ENCODE results near the gene ADGRL4. TPM values are rescaled to one million over a fixed set of nuclear protein-coding genes. Genes with fewer than 3 reads are reported as not detected.
"Not testable (repeated sequence)": the region's sequence is repeated elsewhere in the genome, so short reads cannot be mapped to it uniquely, and the experiment has no call there.

ADGRL4 gene
- total RNA-seq, 1 donor from 2014 or later = 50.1 TPM

DNA sequence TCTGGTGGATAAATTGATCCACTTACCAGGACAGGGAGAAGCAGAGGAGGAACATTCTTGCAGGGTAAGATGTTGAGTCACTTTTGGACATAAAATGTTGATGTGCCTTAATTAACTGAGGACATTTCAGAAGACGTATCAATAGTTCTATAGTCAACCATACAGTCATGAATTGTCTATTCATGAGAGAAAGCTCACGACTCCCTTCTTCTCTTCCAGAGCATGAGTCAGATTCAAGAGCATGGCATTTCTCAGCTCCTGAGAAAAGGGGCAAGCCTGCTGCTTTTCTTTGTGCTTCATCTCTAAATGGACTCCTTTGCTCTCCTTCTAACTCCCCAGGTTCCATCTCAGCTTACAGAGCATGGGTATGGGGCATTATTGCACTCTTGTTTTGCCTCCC is 55.7 kb downstream of the ADGRL4 start:
- no peak for ATAC-seq
- intact Hi-C loops (cut with DNase I) = no loop called here
- DNase-seq (ENCODE audit: low spot score) = no peak

DNA sequence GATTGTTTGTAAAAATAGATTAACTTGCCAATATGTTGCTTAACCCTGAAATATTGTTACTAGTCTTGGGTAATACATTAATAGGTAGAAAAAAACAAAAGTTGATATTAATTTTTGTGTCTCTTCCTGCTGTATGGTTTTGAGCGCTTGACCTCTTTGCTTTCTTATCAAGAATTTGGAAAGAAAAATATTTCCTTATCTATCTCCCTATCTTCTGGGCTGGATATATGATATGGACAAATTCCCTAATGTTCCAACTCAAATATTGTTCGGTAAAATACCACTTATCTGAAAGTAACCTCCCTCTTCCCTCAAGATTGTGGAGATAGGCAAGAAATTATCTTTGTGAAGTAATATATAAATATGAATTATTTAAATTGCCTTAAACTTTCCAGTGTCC is 57.3 kb downstream of the ADGRL4 start:
- no peak for DNase-seq (ENCODE audit: low spot score)
- no peak for ATAC-seq
- intact Hi-C loops (cut with DNase I) = no loop called here

GRCh38 chr1:78919150-78919549 is 87.4 kb downstream of the ADGRL4 start:
- DNase-seq (ENCODE audit: low spot score) (no peak), ATAC-seq (no peak)
- intact Hi-C loops (cut with DNase I) = no loop called here

DNA sequence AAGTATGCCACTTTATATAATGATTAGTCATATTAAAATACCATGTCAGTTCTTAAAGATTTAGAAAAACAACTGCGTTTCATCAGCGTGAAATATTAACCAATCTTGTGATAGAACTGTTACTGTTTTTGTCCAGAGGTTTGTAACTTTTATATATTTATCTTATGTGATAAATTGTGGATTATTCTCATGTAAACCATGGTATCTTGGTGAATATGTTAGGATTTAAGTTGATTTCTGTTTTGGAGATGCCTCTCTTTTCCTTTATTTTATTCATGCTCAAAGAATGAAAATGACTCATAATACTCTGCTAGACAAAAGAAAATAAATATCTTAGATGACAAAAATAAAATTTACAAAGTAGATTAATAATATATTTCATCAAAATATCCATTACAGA is 88.4 kb downstream of the ADGRL4 start:
- intact Hi-C loops (cut with DNase I) = no loop called here
- DNase-seq (ENCODE audit: low spot score) = no peak

GRCh38 chr1:78916986-78917385 is 89.5 kb downstream of the ADGRL4 start:
- intact Hi-C loops (cut with DNase I) = no loop called here
- ATAC-seq = no peak

More for the DNA sequence above, 88.4 kb downstream of the ADGRL4 start:
- ATAC-seq = no peak

GRCh38 chr1:78913950-78914349 is 92.6 kb downstream of the ADGRL4 start:
- intact Hi-C loops (cut with DNase I) = no loop called here
- no peak for DNase-seq (ENCODE audit: low spot score)
- no peak for ATAC-seq

More at GRCh38 chr1:78916986-78917385, 89.5 kb downstream of the ADGRL4 start:
- DNase-seq (ENCODE audit: low spot score) = no peak

DNA sequence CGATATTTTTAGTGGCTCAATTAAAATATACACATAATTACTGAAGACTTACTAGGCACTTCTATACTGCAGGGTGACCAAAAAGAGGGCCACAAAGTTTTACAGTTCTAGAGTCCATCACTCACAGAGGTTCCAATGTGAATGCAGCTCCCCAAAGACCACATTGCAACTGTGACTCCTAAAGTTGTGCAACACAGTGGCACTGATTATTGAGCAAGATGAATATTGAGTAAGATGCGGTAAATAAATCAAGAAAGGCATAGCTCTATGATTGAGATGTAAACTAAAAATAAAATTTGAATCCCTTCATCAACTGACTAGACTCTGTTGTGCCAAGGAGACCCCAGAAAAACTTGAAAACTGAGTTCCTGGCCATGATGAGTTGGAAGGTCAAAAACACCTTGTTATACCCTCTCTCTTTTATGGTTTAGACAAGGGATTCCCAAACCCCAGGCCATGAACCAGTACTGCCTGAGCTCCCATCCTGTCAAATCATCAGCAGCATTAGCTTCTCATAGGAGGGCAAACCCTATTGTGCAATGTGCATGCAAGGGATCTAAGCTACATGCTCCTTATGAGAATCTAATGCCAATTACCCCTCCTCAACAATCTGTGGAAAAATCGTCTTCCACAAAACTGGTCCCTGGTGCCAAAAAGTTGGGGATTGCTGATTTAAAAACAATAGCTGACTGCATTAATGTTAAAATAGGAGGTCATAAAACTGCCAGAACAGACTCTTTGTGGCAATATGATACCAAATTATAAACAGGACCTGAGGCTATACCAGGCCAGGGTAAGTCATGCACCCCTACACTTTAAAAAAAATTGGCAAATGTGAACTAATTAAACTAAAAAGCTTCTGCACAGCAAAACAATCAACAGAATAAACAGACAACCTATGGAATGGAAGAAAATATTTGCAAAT is 94.3 kb downstream of the ADGRL4 start:
- no peak for DNase-seq (ENCODE audit: low spot score)
- intact Hi-C loops (cut with DNase I) = no loop called here
- ATAC-seq = no peak

DNA sequence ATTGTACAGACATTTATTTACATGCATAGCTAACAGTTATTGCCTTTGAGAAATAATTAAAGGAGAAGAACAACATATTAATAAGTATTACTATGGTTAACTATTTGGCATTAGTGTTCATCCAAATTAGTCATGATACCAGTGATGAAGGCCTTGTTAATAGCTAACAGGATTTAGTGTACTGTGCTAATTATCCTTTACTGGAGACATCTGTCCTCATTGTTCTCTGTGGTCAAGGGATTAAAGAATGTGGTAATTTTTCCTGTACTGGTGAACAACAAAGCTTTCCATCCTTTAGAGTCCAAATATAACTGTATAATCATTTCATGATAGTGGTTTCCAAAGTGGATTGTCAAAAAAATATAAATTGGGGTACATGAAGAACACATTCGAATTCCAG is 103.9 kb downstream of the ADGRL4 start:
- intact Hi-C loops (cut with DNase I) = no loop called here
- no peak for DNase-seq (ENCODE audit: low spot score)
- ATAC-seq = no peak

- DNase-seq (ENCODE audit: low spot score) = no peak
- intact Hi-C loops (cut with DNase I) = no loop called here
- ATAC-seq = no peak
Measured at GRCh38 chr1:78894811-78895210, 111.7 kb downstream of the ADGRL4 start.

DNA sequence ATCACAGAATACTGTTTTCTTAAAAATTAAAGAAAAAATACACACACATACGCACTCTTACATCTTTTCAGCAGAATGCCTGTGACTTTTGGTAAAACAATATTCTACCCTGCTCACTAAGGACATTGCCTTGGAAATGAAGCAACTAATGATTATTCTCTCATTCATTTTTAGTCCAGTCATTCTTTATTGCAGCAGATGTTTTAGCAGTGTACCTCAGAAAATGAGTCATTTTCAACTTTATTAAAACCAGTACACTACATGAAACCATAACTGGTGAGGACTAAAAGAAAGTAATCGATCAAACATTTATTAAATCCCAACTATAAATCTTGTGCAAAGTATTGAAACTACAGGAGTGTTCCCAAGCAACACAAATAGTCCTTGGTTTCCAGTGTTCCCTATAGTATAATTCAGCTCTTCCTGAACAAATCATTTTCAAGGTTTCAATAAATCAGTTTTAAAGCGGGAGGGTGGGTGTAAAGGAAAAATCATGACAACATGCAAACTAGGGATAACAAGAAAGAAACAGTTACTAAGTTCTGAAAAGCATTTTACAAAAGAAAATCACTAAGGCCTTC is 114.2 kb downstream of the ADGRL4 start:
- DNase-seq (ENCODE audit: low spot score) = no peak
- intact Hi-C loops (cut with DNase I) = no loop called here
- no peak for ATAC-seq

DNA sequence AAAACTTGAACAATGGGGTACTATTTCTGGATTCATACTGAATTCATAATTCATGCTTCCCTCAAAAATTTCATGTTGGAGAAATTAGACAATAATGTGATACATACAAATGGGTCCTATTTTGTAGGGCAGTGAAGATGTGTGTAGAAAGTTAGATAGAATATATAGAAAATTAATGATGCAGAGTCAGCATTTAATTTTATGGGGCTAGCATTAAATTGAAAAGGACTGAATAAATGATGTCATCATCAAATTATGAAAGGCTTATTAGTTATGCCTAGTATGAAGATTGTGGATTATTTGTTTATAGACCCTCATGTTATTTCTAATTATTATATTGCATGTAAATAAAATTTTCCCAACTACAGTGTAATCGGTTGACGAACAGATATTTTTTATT is 119.1 kb downstream of the ADGRL4 start:
- ATAC-seq = no peak
- intact Hi-C loops (cut with DNase I) = no loop called here
- DNase-seq (ENCODE audit: low spot score) = no peak

DNA sequence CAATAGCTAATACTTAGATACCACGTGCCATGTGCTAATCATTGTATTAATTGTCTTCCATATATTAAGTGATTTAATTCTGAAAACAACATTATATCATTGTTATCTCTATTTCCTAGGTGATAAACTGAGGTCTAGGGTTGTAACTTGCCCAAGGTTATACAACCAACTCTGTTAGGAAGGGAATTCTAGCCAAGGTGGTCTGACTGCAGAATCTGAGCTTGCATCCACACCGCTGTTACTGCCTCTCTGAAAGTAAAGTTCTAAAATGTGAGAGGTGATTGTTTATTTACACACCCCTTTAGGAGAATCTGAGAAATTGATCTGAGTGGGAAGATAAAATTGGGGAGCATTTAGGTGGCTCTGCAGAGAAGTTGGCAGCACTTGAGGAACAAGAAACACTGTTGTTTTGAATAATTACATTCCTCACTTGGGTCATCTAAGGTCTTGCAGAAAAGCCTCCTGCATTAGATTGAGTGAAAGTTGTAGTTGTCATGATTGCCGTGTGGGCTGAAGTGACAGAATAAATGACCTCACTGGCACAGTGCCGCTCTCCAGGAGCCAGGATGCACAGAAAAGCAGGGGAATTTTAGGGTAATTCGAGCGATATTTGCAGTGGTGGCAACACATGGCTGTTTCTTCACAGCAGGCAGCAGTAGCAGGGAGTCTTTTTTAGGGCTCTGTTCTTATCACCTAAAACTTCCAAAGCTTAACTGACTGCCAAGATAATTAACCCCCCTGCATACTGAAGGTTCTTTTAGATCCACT is 121.7 kb downstream of the ADGRL4 start:
- intact Hi-C loops (cut with DNase I) = no loop called here
- no peak for ATAC-seq

GRCh38 chr1:78880223-78880622 is 126.3 kb downstream of the ADGRL4 start:
- DNase-seq (ENCODE audit: low spot score) = no peak
- intact Hi-C loops (cut with DNase I) = no loop called here
- ATAC-seq = no peak

More for the DNA sequence above, 121.7 kb downstream of the ADGRL4 start:
- DNase-seq (ENCODE audit: low spot score) = no peak

DNA sequence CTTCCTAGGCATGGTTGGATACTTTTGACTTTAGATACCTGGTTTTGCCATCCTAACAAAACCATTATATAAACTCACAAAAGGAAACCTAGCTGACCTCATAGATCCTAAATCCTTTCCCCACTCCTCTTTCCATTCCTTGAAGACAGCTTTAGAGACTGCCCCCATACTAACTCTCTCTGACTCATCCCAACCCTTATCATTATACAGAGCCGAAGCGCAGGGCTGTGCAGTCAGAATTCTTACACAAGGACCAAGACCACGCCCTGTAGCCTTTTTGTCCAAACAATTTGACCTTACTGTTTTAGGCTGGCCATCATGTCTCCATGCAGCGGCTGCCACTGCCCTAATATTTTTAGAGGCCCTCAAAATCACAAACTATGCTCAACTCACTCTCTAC is 130.5 kb downstream of the ADGRL4 start:
- ATAC-seq; intact Hi-C loops (cut with DNase I); DNase-seq (ENCODE audit: low spot score): not testable (repeated sequence)

GRCh38 chr1:78872801-78873200 is 133.7 kb downstream of the ADGRL4 start:
- ATAC-seq; intact Hi-C loops (cut with DNase I); DNase-seq (ENCODE audit: low spot score): not testable (repeated sequence)

- no peak for ATAC-seq
- intact Hi-C loops (cut with DNase I) = no loop called here
- DNase-seq (ENCODE audit: low spot score) = no peak
Measured at GRCh38 chr1:78871249-78871648, 135.3 kb downstream of the ADGRL4 start.

DNA sequence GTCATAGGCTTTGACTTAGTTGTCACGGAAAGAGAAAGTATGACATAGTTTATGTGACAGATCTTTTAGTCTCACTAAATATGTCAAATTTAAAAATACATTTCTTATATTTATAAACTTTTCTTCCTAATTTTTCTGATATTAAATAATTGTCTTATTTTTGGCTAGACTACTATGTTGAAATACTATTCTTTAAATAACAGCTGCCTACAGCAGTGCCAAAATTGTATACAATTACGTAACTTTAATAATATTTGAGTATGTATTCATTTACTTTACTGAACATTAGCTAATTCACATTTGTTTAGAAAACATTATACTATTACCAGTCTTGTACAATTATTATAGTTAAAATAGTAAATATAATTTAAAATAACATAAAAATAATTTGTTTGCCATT is 137.4 kb downstream of the ADGRL4 start:
- intact Hi-C loops (cut with DNase I) = no loop called here
- ATAC-seq (no peak), DNase-seq (ENCODE audit: low spot score) (no peak)

DNA sequence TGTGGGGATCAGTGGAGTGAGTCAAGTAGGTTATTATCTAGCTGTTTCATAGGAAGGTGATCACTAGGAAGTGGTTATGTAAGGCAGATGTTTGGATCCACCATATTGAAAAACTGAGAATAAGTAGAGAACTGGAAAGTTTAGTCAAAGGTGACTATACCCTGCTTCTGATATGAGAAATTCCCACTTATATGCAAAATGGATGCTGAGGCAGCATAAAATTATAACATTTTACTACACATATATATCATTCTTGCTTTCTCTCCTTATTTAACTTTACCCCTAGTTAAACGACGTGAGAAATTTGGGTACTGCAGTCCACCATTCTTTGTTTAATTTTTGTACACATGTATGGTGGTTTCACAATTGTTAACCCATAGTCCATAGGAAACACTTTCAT is 142.4 kb downstream of the ADGRL4 start:
- no peak for DNase-seq (ENCODE audit: low spot score)
- ATAC-seq = no peak
- intact Hi-C loops (cut with DNase I) = no loop called here

DNA sequence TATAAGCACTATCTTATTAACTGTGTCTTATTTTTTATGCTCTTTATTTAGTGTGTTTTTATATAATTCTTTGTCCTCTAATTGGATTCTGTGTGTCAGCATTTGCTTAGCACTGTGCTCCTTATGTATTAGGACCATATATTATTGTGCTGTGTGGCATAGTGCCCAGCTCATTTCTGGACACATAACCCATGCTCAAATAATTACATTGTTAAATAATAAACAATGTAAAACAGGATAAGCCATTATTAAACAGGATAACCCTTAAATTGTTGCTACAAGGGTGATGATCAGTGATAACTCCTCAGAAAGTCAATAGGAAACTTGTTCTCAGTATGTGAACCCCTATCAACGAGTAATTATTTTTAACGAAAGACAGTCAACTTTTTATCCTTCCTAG is 150.4 kb downstream of the ADGRL4 start:
- DNase-seq (ENCODE audit: low spot score) (no peak), ATAC-seq (no peak)
- intact Hi-C loops (cut with DNase I) = no loop called here

DNA sequence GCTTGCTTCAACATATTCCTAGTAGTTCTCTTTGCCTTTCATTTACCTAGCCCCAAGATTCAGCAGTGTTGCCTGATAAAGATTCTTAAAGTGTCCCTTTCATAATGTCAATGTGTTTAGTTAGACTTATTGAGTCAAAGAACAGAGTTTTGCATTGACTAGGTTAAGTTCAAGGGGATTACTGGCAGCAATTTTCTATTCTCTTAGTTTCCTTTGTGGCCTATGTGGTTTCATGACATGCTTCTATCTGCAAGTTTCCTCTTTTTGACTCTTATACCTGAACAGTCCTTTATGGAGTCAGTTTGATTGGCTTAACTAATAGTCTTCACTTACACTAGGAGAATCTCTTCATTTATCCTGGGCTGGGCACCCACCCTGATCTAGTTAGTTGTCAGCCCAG is 151.3 kb downstream of the ADGRL4 start:
- ATAC-seq (no peak), DNase-seq (ENCODE audit: low spot score) (no peak)
- intact Hi-C loops (cut with DNase I) = no loop called here

Measured in sciatic nerve (tissue), 2 donors.